ENCODE data around the gene DGUOK. TPM values are rescaled to one million over a fixed set of nuclear protein-coding genes. Genes with fewer than 3 reads are reported as not detected.

The DGUOK gene
- total RNA-seq, 2 experiments from 2014 or later = 71.5 to 72.1 TPM

GRCh38 chr2:73984203-73984921 lies 57.7 kb downstream of the DGUOK start, which contains the start of gene TET3:
TSS of gene TET3 (plus strand) at chr2:73984910. CDS start at chr2:73986404, 1,494 bp downstream.
- peak; percentile 38 for ATAC-seq
- Mint-ChIP-seq H3K4me1 (ENCODE audit: low read depth) (peaks cover 77% of the 10 kb centered on the region), H3K36me3 (ENCODE audit: low read depth) (peaks cover 41% of the 10 kb centered on the region), H3K9me3 (ENCODE audit: insufficient read depth) (no peaks in the 10 kb centered on the region), H3K4me3 (peak within 1 kb of the TSS; percentile 79), H3K27ac (peak within 1 kb of the TSS; percentile 90), H3K27me3 (ENCODE audit: low read depth) (peaks cover 6% of the 10 kb centered on the region)
- peak; percentile 29 for DNase-seq
- ChIA-PET CTCF (no interaction called here), POLR2A (interaction anchor here (0.7 to 4.3 kb wide), 3 partner anchors 13 to 47 kb away, joined by 3 to 27 read pairs (median 5); no protein-coding TSS in a partner anchor)

GRCh38 chr2:73984922-73985307 lies 58.2 kb downstream of the DGUOK start:
- peaks cover 6% of the 10 kb centered on the region for H3K27me3 Mint-ChIP-seq (ENCODE audit: low read depth)
- H3K4me3 Mint-ChIP-seq = no peak overlapping the region
- POLR2A ChIA-PET = interaction anchor here (0.7 to 4.3 kb wide), 3 partner anchors 14 to 47 kb away, joined by 3 to 27 read pairs (median 5); no protein-coding TSS in a partner anchor
- DNase-seq = peak; percentile 71
- H3K36me3 Mint-ChIP-seq (ENCODE audit: low read depth) = peaks cover 47% of the 10 kb centered on the region
- CTCF ChIA-PET = interaction anchor here (5.0 kb wide), 1 partner anchor 159 kb away, joined by 71 read pairs; the partner anchor contains the start of gene STAMBP
- no peak overlapping the region for H3K27ac Mint-ChIP-seq
- H3K4me1 Mint-ChIP-seq (ENCODE audit: low read depth) = peaks cover 77% of the 10 kb centered on the region
- peak; percentile 15 for ATAC-seq
- no peaks in the 10 kb centered on the region for H3K9me3 Mint-ChIP-seq (ENCODE audit: insufficient read depth)

GRCh38 chr2:73985308-73986084 lies 58.8 kb downstream of the DGUOK start:
- Mint-ChIP-seq H3K27me3 (ENCODE audit: low read depth) (peaks cover 6% of the 10 kb centered on the region), H3K4me3 (peak overlapping the region; percentile 79), H3K4me1 (ENCODE audit: low read depth) (peaks cover 77% of the 10 kb centered on the region), H3K27ac (peak overlapping the region; percentile 90), H3K9me3 (ENCODE audit: insufficient read depth) (no peaks in the 10 kb centered on the region), H3K36me3 (ENCODE audit: low read depth) (peaks cover 53% of the 10 kb centered on the region)
- peak; percentile 35 for ATAC-seq
- CTCF ChIA-PET = interaction anchor here (1.5 to 5.0 kb wide), 4 partner anchors 11 to 160 kb away, joined by 4 to 71 read pairs (median 24); partner anchors contain the start of gene STAMBP
- peak; percentile 62 for DNase-seq
- POLR2A ChIA-PET = interaction anchor here (1.2 to 4.3 kb wide), 4 partner anchors 14 to 193 kb away, joined by 3 to 27 read pairs (median 10); partner anchors contain the start of gene MOB1A

GRCh38 chr2:73986085-73986681 lies 59.5 kb downstream of the DGUOK start:
- peak overlapping the region; percentile 90 for H3K27ac Mint-ChIP-seq
- H3K4me3 Mint-ChIP-seq = peak overlapping the region; percentile 79
- no peaks in the 10 kb centered on the region for H3K9me3 Mint-ChIP-seq (ENCODE audit: insufficient read depth)
- ChIA-PET CTCF (interaction anchor here (0.7 to 5.0 kb wide), 10 partner anchors 10 to 160 kb away, joined by 3 to 71 read pairs (median 8); partner anchors contain the start of gene STAMBP), POLR2A (interaction anchor here (0.9 to 4.3 kb wide), 6 partner anchors 15 to 192 kb away, joined by 3 to 27 read pairs (median 6); partner anchors contain the start of genes DGUOK and MOB1A)
- peaks cover 6% of the 10 kb centered on the region for H3K27me3 Mint-ChIP-seq (ENCODE audit: low read depth)
- H3K36me3 Mint-ChIP-seq (ENCODE audit: low read depth) = peaks cover 59% of the 10 kb centered on the region
- peaks cover 73% of the 10 kb centered on the region for H3K4me1 Mint-ChIP-seq (ENCODE audit: low read depth)
- DNase-seq (peak; percentile 66), ATAC-seq (peak; percentile 31)

GRCh38 chr2:73987109-73987947 lies 60.6 kb downstream of the DGUOK start:
- H3K9me3 Mint-ChIP-seq (ENCODE audit: insufficient read depth) = peaks cover 9% of the 10 kb centered on the region
- peak overlapping the region; percentile 90 for H3K27ac Mint-ChIP-seq
- peaks cover 71% of the 10 kb centered on the region for H3K36me3 Mint-ChIP-seq (ENCODE audit: low read depth)
- peaks cover 3% of the 10 kb centered on the region for H3K27me3 Mint-ChIP-seq (ENCODE audit: low read depth)
- DNase-seq (peak; percentile 65), ATAC-seq (peak; percentile 54)
- H3K4me3 Mint-ChIP-seq = peak overlapping the region; percentile 79
- H3K4me1 Mint-ChIP-seq (ENCODE audit: low read depth) = peaks cover 68% of the 10 kb centered on the region
- CTCF ChIA-PET = interaction anchor here (1.0 to 5.0 kb wide), 25 partner anchors 9 to 164 kb away, joined by 3 to 71 read pairs (median 5); partner anchors contain the start of gene STAMBP
- POLR2A ChIA-PET = interaction anchor here (0.7 to 4.3 kb wide), 9 partner anchors 12 to 191 kb away, joined by 3 to 27 read pairs (median 3); partner anchors contain the start of gene DGUOK

GRCh38 chr2:73987948-73988700 lies 61.4 kb downstream of the DGUOK start:
- Mint-ChIP-seq H3K27ac (peak overlapping the region; percentile 90), H3K36me3 (ENCODE audit: low read depth) (peaks cover 79% of the 10 kb centered on the region), H3K9me3 (ENCODE audit: insufficient read depth) (peaks cover 9% of the 10 kb centered on the region), H3K4me1 (ENCODE audit: low read depth) (peaks cover 65% of the 10 kb centered on the region), H3K4me3 (peak overlapping the region; percentile 79), H3K27me3 (ENCODE audit: low read depth) (peaks cover 3% of the 10 kb centered on the region)
- CTCF ChIA-PET = interaction anchor here (1.0 to 5.0 kb wide), 24 partner anchors 8 to 163 kb away, joined by 3 to 71 read pairs (median 5); partner anchors contain the start of gene STAMBP
- no peak for DNase-seq
- POLR2A ChIA-PET = interaction anchor here (0.7 to 4.3 kb wide), 10 partner anchors 10 to 190 kb away, joined by 3 to 27 read pairs (median 3); partner anchors contain the start of gene DGUOK
- no peak for ATAC-seq

GRCh38 chr2:73989972-73990371 lies 63.3 kb downstream of the DGUOK start:
- ChIA-PET POLR2A (no interaction called here), CTCF (interaction anchor here (5.0 kb wide), 1 partner anchor 164 kb away, joined by 71 read pairs; the partner anchor contains the start of gene STAMBP)
- peaks cover 9% of the 10 kb centered on the region for H3K9me3 Mint-ChIP-seq (ENCODE audit: insufficient read depth)
- peaks cover 68% of the 10 kb centered on the region for H3K4me1 Mint-ChIP-seq (ENCODE audit: low read depth)
- H3K27me3 Mint-ChIP-seq (ENCODE audit: low read depth) = no peaks in the 10 kb centered on the region
- ATAC-seq = no peak
- H3K36me3 Mint-ChIP-seq (ENCODE audit: low read depth) = peaks cover 81% of the 10 kb centered on the region
- H3K27ac Mint-ChIP-seq = no peak overlapping the region
- DNase-seq = no peak
- H3K4me3 Mint-ChIP-seq = no peak overlapping the region

- POLR2A ChIA-PET = no interaction called here
- Mint-ChIP-seq H3K36me3 (ENCODE audit: low read depth) (peaks cover 81% of the 10 kb centered on the region), H3K4me1 (ENCODE audit: low read depth) (peaks cover 70% of the 10 kb centered on the region), H3K27me3 (ENCODE audit: low read depth) (no peaks in the 10 kb centered on the region), H3K9me3 (ENCODE audit: insufficient read depth) (peaks cover 9% of the 10 kb centered on the region), H3K4me3 (no peak overlapping the region), H3K27ac (no peak overlapping the region)
- DNase-seq (no peak), ATAC-seq (no peak)
- CTCF ChIA-PET = no interaction called here
Observed at GRCh38 chr2:73990531-73990930, 63.9 kb downstream of the DGUOK start.

- H3K36me3 Mint-ChIP-seq (ENCODE audit: low read depth) = peaks cover 66% of the 10 kb centered on the region
- H3K4me1 Mint-ChIP-seq (ENCODE audit: low read depth) = peaks cover 59% of the 10 kb centered on the region
- peaks cover 9% of the 10 kb centered on the region for H3K9me3 Mint-ChIP-seq (ENCODE audit: insufficient read depth)
- H3K4me3 Mint-ChIP-seq = no peak overlapping the region
- ChIA-PET POLR2A (interaction anchor here (1.7 kb wide), 1 partner anchor 10 kb away, joined by 4 read pairs; no protein-coding TSS in a partner anchor), CTCF (no interaction called here)
- H3K27me3 Mint-ChIP-seq (ENCODE audit: low read depth) = no peaks in the 10 kb centered on the region
- peak overlapping the region; percentile 43 for H3K27ac Mint-ChIP-seq
- no peak for DNase-seq
- ATAC-seq = no peak
Observed at GRCh38 chr2:73992036-73992435, 65.4 kb downstream of the DGUOK start.

GRCh38 chr2:73993376-73993775 lies 66.7 kb downstream of the DGUOK start:
- DNase-seq (no peak), ATAC-seq (no peak)
- CTCF ChIA-PET = no interaction called here
- no peak overlapping the region for H3K27ac Mint-ChIP-seq
- H3K27me3 Mint-ChIP-seq (ENCODE audit: low read depth) = no peaks in the 10 kb centered on the region
- H3K9me3 Mint-ChIP-seq (ENCODE audit: insufficient read depth) = peaks cover 9% of the 10 kb centered on the region
- H3K4me3 Mint-ChIP-seq = no peak overlapping the region
- peaks cover 57% of the 10 kb centered on the region for H3K4me1 Mint-ChIP-seq (ENCODE audit: low read depth)
- peaks cover 53% of the 10 kb centered on the region for H3K36me3 Mint-ChIP-seq (ENCODE audit: low read depth)
- POLR2A ChIA-PET = interaction anchor here (1.7 kb wide), 1 partner anchor 11 kb away, joined by 4 read pairs; no protein-coding TSS in a partner anchor
